GM23248 (cell line): ENCODE data around the gene MYCN. TPM values are rescaled to one million over a fixed set of nuclear protein-coding genes. Genes with fewer than 3 reads are reported as not detected.
"Not testable (repeated sequence)": the region's sequence is repeated elsewhere in the genome, so short reads cannot be mapped to it uniquely, and the experiment has no call there.

Experiments used
- DNase-seq: peaks from one replicate; pipeline ENCODE4 v3.0.0-alpha.2; 2015
- H2AFZ ChIP-seq: fragments of 200-600 bp; sonication (generic); 2 replicates; pipeline ENCODE4 v1.6.1; 2016; ENCODE audit warnings: antibody characterized with exemption
- H3F3A ChIP-seq: fragments of 200-600 bp; sonication (generic); 2 replicates; pipeline ENCODE4 v1.6.1; 2016; ENCODE audit warnings: mild to moderate bottlenecking, antibody characterized with exemption, mixed run types; ENCODE audit not compliant: insufficient read depth
- H3K27ac ChIP-seq: fragments of 200-600 bp; sonication (generic); 2 replicates; pipeline ENCODE4 v1.5.1; 2016; ENCODE audit warnings: mild to moderate bottlenecking
- H3K27me3 ChIP-seq: fragments of 200-600 bp; sonication (generic); replicated peaks from 2 replicates; pipeline ENCODE4 v1.6.1; 2016; ENCODE audit warnings: mild to moderate bottlenecking; ENCODE audit not compliant: insufficient read depth
- H3K36me3 ChIP-seq: fragments of 200-600 bp; sonication (generic); 2 replicates; pipeline ENCODE4 v1.6.1; 2016; ENCODE audit warnings: low read depth, mild to moderate bottlenecking
- H3K4me1 ChIP-seq: fragments of 200-600 bp; sonication (generic); 2 replicates; pipeline ENCODE4 v1.6.1; 2016; ENCODE audit warnings: mild to moderate bottlenecking; ENCODE audit not compliant: insufficient read depth
- H3K4me2 ChIP-seq: fragments of 200-600 bp; sonication (generic); one replicate; pipeline ENCODE4 v1.6.1; 2016; ENCODE audit warnings: mild to moderate bottlenecking; ENCODE audit not compliant: unreplicated experiment
- H3K4me3 ChIP-seq: fragments of 200-600 bp; sonication (generic); 2 replicates; pipeline ENCODE4 v1.5.1; 2016; ENCODE audit warnings: mild to moderate bottlenecking
- H3K79me2 ChIP-seq: fragments of 200-600 bp; sonication (generic); 2 replicates; pipeline ENCODE4 v1.6.1; 2016; ENCODE audit warnings: mild to moderate bottlenecking; ENCODE audit not compliant: insufficient read depth
- H3K9ac ChIP-seq: fragments of 200-600 bp; sonication (generic); 2 replicates; pipeline ENCODE4 v1.6.1; 2016; ENCODE audit warnings: mild to moderate bottlenecking
- H3K9me2 ChIP-seq: fragments of 200-600 bp; sonication (generic); 2 replicates; pipeline ENCODE4 v1.6.1; 2016; ENCODE audit warnings: mixed run types, mild to moderate bottlenecking, moderate library complexity; ENCODE audit not compliant: insufficient read depth
- H3K9me3 ChIP-seq: fragments of 200-600 bp; sonication (generic); one replicate; pipeline ENCODE4 v1.6.1; 2017; ENCODE audit warnings: low read depth
- H4K20me1 ChIP-seq: fragments of 200-600 bp; sonication (generic); 2 replicates; pipeline ENCODE4 v1.6.0; 2016; ENCODE audit not compliant: insufficient read depth
- EZH2 ChIP-seq: fragments of 200-600 bp; sonication (generic); IDR thresholded peaks from 2 replicates; pipeline ENCODE4 v1.6.1; 2018; ENCODE audit warnings: antibody characterized with exemption, mild to moderate bottlenecking; ENCODE audit not compliant: insufficient read depth, poor library complexity, severe bottlenecking
- EZH2phosphoT487 ChIP-seq: fragments of 200-600 bp; sonication (generic); IDR thresholded peaks from 2 replicates; pipeline ENCODE4 v1.6.1; 2018; ENCODE audit warnings: antibody characterized with exemption, moderate library complexity, mild to moderate bottlenecking, low read depth; ENCODE audit not compliant: insufficient read depth
- whole genome bisulfite sequencing, 2 experiments: methylation state at CpG; one replicate each; pipeline ENCODE4 v1.1.6; 2015 to 2017; ENCODE audit warnings: low lambda C conversion rate in 2 of 2, low coverage in 1 of 2; ENCODE audit errors: missing lambda C conversion rate in 2 of 2; 5-methylcytosine and 5-hydroxymethylcytosine counted together
- in situ Hi-C: fragments of 300-500 bp; cut with MboI; formaldehyde crosslinking; loops from 2 replicates; pipeline ENCODE4 v1.15.0; 2020
- polyA plus RNA-seq: library from polyadenylated mRNA; unstranded; fragments of >200 nt; fragmentation: Nextera tagmentation; extraction: Ambion mirVana; gene quantifications from 2 replicates; pipeline ENCODE4 v1.2.1, GENCODE V29; 2016
- total RNA-seq: library from RNA; depleted of rRNA; stranded (reverse); fragments of >200 nt; shearing (Covaris generic); gene quantifications from 2 replicates; pipeline ENCODE4 v1.2.3, GENCODE V29; 2014

The MYCN gene
- total and polyA plus RNA-seq, 2 experiments from 2014 or later, result not detected

DNA sequence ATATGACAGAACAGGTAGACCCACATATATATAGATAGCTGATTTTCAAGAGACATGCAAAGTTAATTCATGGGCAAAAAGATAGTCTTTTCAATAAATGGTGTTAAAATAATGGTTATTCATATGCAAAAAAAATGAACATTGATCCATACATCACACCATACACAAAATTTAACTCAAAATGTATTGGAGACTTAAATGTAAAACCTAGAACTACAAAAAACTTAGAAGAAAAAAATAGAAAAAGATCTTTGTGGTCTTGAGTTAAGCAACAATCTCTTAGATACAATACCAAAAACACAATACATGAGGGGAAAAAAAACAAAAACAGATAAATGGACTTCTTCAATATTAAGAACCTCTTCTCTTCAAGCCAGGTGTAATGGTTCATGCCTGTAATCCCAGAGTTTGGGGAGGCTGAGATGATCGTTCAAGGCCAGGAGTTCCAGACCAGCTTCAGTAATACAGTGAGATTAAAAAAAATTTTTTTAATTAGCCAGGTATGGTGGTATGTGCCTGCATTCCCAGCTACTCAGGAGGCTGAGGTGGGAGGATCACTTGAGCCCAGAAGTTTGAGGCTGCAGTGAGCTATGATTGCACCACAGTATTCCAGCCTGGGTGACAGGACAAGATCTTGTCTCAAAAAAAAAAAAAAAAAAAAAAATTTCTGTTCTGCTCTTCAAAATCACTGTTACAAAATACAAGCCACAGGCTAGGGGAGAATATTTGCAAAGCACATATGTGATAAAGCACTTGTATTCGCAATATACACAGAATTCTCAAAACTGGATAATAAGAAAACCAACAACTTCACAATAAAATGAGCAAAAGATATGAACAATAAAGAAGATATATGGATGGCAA lies 32.7 kb upstream of the MYCN start:
- Histone ChIP-seq H3K9me2 (no peaks in the 10 kb centered on the region), H3K36me3 (no peaks in the 10 kb centered on the region), H3K4me3 (no peak overlapping the region), H3K4me2 (no peak overlapping the region), H3K79me2 (no peaks in the 10 kb centered on the region), H4K20me1 (no peaks in the 10 kb centered on the region), H3K9ac (no peak overlapping the region), H3K27ac (no peak overlapping the region), H3K27me3 (no peaks in the 10 kb centered on the region), H2AFZ (no peak overlapping the region), H3K9me3 (no peaks in the 10 kb centered on the region), H3K4me1 (no peaks in the 10 kb centered on the region), H3F3A (no peaks in the 10 kb centered on the region)
- TF ChIP-seq EZH2phosphoT487, result no peak
- TF ChIP-seq EZH2, result no peak
- no peak for DNase-seq
- in situ Hi-C loops, result no loop called here
- WGBS, 2 experiments, result 35 to 64% methylated on average over 2 of the region's 2 CpGs

DNA sequence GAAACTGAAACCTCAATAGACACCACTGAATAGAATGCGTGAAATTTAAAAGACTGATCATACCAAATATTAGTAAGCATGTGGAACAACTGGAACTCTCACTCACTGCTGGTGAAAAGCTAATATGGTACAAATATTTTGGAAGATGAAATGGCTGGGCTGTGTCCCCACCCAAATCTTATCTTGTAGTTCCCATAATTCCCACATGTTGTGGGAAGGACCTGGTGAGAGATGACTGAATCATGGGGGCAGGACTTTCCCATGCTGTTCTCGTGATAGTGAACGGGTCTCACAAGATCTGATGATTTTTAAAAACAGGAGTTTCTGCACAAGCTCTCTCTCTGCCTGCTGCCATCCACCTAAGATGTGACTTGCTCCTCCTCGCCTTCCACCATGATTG lies 32.0 kb upstream of the MYCN start:
- DNase-seq, result no peak
- Histone ChIP-seq H3F3A (no peaks in the 10 kb centered on the region), H3K36me3 (no peaks in the 10 kb centered on the region), H4K20me1 (no peaks in the 10 kb centered on the region), H3K9ac (no peak overlapping the region), H3K27ac (no peak overlapping the region), H3K79me2 (no peaks in the 10 kb centered on the region), H3K4me3 (no peak overlapping the region), H3K9me2 (no peaks in the 10 kb centered on the region), H2AFZ (no peak overlapping the region), H3K4me2 (no peak overlapping the region), H3K9me3 (no peaks in the 10 kb centered on the region), H3K27me3 (no peaks in the 10 kb centered on the region), H3K4me1 (no peaks in the 10 kb centered on the region)
- TF ChIP-seq EZH2phosphoT487 (no peak), EZH2 (no peak)
- in situ Hi-C loops, result no loop called here
- 40 to 46% methylated on average over 4 of the region's 4 CpGs for WGBS, 2 experiments

DNA sequence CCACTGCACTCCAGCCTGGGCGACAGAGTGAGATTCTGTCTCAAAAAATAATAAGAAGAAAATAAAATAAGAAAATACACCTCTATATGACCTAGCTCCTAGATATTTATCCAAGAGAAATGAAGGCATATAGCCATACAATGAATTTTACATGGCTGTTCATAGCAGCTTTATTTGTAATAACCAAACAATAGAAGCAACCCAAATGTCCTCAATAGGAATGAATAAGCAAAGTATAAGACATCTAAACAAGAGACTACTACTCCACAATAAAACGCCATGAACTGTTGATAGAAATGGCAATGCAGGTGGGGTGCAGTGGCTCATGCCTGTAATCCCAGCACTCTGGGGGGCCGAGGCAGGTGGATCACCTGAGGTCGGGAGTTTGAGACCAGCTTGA lies 31.2 kb upstream of the MYCN start:
- H3K79me2 ChIP-seq, result no peaks in the 10 kb centered on the region
- in situ Hi-C loops, result no loop called here
- DNase-seq, result no peak
- H3K9me3 ChIP-seq, result no peaks in the 10 kb centered on the region
- no peak overlapping the region for H3K9ac ChIP-seq
- H3K4me1 ChIP-seq, result no peaks in the 10 kb centered on the region
- H3K27ac ChIP-seq, result no peak overlapping the region
- no peaks in the 10 kb centered on the region for H3K27me3 ChIP-seq
- no peaks in the 10 kb centered on the region for H4K20me1 ChIP-seq
- WGBS, 2 experiments, result 34 to 46% methylated on average over 3 to 4 of the region's 4 CpGs
- H3K36me3 ChIP-seq, result no peaks in the 10 kb centered on the region
- H3K4me3 ChIP-seq, result no peak overlapping the region
- no peaks in the 10 kb centered on the region for H3K9me2 ChIP-seq
- H2AFZ ChIP-seq, result no peak overlapping the region
- TF ChIP-seq EZH2 (no peak), EZH2phosphoT487 (no peak)
- H3K4me2 ChIP-seq, result no peak overlapping the region
- H3F3A ChIP-seq, result no peaks in the 10 kb centered on the region

DNA sequence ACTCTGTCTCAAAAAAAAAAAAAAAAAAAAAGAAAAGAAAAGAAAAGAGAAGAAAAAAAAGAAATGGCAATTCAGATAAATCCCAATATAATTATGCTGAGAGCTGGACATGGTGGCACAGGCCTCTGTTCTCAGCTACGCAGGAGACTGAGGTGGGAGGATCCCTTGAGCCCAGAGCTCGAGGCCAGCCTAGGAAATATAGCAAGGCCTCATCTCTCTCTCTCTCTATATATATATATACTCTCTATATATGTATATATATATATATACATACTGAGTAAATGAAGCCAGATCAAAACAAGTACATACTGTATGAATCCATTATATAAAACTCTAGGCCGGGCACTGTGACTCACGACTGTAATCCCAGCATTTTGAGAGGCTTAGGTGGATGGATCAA lies 30.6 kb upstream of the MYCN start:
- Histone ChIP-seq H3K27ac (no peak overlapping the region), H3K9ac (no peak overlapping the region), H3K9me2 (no peaks in the 10 kb centered on the region), H3K4me3 (no peak overlapping the region), H2AFZ (no peak overlapping the region), H3K36me3 (no peaks in the 10 kb centered on the region), H3K9me3 (no peaks in the 10 kb centered on the region), H3K4me1 (no peaks in the 10 kb centered on the region), H3F3A (no peaks in the 10 kb centered on the region), H3K4me2 (no peak overlapping the region), H4K20me1 (no peaks in the 10 kb centered on the region), H3K79me2 (no peaks in the 10 kb centered on the region), H3K27me3 (no peaks in the 10 kb centered on the region)
- TF ChIP-seq EZH2, result no peak
- no peak for TF ChIP-seq EZH2phosphoT487
- DNase-seq, result no peak
- 29 to 31% methylated on average over 4 of the region's 4 CpGs for WGBS, 2 experiments
- in situ Hi-C loops, result no loop called here

DNA sequence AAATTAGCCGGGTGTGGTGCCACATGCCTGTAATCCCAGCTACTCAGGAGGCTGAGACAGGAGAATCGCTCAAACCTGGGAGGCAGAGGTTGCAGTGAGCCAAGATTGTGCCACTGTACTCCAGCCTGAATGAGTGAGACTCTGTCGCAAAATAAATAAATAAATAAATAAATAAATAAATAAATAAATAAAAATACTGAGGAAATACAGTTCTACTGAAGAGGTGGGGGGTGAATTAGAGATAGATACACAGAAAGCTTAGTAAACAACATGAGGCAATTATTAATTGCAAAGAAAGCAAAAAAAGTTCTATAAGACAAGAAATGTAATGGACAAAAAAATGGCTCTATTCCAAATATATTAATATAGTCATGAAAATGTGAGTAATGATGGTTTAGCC lies 29.1 kb upstream of the MYCN start:
- DNase-seq, H4K20me1 ChIP-seq, in situ Hi-C loops, H3F3A ChIP-seq, H2AFZ ChIP-seq, H3K36me3 ChIP-seq, H3K4me2 ChIP-seq, H3K9me2 ChIP-seq, H3K27ac ChIP-seq, H3K27me3 ChIP-seq, H3K9ac ChIP-seq, H3K4me1 ChIP-seq, H3K9me3 ChIP-seq, H3K4me3 ChIP-seq, H3K79me2 ChIP-seq: not testable (repeated sequence)
- 54 to 63% methylated on average over 3 of the region's 3 CpGs for WGBS, 2 experiments
